IPS DF 4.7 (cell line): Measurements from ENCODE around the gene RGS6.
A peak's percentile ranks its signal among the peaks of the same experiment; 100 is the strongest.

Experiments used
- DNase-seq: peaks from one replicate; pipeline ENCODE4 v3.0.0-alpha.2; 2013; ENCODE audit warnings: low spot score; ENCODE audit errors: extremely low read depth

RGS6 gene

GRCh38 chr14:72401101-72401625, 468.9 kb downstream of the RGS6 start:
- DNase-seq, result no peak

- no peak for DNase-seq
These were observed 469.6 kb downstream of the RGS6 start for GRCh38 chr14:72401632-72402376.

- no peak for DNase-seq
These were observed 470.1 kb downstream of the RGS6 start for GRCh38 chr14:72402377-72402772.

DNA sequence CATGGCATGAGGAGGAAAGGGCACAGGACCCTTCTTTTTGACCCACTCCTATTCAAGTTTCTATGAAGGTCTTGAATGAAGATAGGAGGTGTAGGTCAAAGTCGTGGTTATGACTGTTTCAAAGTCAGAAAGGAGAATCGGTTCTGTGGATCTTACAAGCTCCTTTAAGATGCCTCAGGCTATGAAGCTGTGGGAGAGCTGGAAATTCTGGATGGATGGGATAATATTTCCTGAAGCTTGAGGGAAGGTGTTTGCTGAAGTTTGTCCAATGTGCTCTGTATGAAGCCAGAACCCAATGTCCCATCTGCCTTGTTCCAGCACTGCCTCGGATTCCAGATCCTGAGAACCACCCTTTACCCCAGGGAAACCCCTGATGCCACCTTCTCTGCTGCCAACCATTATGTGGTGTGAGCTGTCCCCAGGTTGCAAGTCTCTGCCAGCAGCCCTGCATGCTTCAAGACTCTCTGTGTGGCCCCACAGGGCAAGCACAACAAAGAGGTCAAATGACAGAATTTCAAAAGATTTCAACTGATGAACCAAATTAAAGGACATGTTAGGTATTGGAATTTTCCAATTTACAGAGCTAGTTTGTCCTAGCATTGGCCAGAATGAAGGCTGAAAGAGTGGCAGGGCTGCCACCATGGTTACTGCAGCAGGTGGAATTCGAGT, 472.0 kb downstream of the RGS6 start:
- DNase-seq, result no peak

GRCh38 chr14:72404998-72405397, 472.8 kb downstream of the RGS6 start:
- DNase-seq, result no peak

GRCh38 chr14:72408020-72408419, 475.8 kb downstream of the RGS6 start:
- DNase-seq, result no peak

DNA sequence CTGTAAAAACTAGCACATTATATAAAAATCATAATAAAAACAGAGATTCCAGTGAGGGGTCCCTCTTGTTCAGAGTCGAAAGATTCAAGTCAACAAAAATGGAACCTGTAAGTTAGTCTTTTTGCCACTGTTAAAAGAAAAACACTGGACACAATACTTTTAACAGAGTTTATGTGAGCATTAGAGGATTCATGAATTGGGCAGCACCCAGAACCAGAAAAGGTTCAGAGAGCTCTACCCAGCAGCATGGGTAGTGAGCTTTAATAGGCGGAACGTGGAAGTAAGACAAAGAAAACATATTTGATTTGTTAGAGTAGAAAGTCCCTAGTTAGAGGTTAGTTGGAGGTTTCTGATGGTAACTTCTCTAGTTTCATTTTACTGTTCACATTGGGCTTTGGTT, 476.8 kb downstream of the RGS6 start:
- no peak for DNase-seq

- DNase-seq, result no peak
These were observed 484.0 kb downstream of the RGS6 start for GRCh38 chr14:72416081-72416849.

DNA sequence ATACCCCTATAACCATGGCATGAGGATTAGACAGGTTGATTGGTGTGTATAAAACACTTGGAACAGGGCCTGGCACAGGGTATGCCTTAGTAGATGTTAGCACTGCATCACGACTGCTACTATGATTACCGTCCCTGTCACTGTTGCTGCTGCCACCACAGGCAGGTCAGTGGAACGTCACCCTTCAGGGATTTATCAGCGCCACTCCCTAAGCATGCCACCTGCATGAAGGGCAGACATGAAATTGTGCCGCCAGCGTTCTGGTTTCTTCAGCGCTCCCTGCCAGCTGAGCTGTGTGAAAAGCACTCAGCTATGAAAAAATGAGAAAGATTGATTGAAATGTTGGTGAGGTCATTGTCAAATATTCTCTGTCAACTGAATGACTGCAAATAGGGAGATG, 484.7 kb downstream of the RGS6 start:
- DNase-seq, result no peak

DNA sequence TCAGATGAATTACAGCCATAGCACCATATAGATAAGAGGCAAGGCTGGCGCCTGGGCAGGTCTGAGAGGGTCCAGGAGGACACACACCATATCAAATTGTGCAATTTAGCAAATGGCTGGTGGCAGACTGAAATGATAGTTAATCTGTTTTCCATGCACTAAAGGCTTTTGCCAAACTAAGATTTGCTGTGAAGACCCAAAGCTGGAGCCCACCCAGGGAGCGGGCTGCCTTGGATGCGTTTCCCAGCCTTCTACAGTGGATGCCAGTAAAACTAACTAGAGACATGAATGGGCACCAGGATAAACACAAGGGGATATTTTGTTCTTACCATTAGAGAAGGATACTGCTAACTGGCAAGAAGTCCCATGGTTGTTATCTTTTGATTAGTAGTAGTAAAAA, 486.6 kb downstream of the RGS6 start:
- no peak for DNase-seq

- no peak for DNase-seq
These were observed 487.1 kb downstream of the RGS6 start for GRCh38 chr14:72419226-72419775.

- peak; percentile 53 for DNase-seq
These were observed 488.7 kb downstream of the RGS6 start for GRCh38 chr14:72420749-72421474.

DNA sequence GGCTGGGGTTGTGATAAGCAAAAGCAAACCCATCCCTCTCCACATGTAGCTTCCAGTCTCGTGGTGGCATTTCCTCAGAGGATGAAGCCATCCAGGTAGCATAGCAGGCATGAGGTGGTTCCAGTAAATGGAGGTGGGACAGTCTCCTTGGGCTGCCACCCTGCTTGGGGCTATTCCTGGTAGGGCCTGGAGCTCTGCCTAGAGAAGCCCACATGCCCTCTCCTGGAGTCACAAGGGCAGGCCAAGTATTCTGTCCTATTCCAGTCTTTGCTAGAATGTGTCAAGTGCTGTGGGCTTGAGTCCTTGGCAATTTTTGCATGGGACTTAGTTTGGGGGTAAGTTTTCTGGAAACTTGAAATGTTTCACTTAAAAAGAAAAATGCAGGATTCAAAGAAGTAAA, 491.7 kb downstream of the RGS6 start:
- DNase-seq, result no peak

- DNase-seq, result no peak
These were observed 498.2 kb downstream of the RGS6 start for GRCh38 chr14:72430457-72430856.

- no peak for DNase-seq
These were observed 500.5 kb downstream of the RGS6 start for GRCh38 chr14:72432748-72433147.

DNA sequence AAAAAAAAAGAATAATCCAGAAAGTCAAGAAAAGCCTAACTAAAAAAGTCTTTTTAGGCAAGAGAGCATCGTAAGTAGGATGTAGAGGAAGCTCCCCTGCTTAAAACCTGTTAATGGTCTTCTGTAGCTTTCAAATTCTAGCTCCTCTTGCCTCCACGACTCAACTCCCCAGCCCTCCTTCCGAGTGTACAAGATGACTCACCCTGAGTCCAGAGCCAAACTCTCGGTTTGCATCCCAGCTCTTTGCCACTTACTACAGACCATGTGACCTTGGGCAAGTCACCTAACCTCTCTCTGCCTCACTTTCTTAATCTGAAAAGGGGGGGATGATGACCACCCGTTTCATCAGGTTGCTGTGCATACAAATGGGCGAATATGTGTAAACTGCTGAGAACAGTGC, 501.3 kb downstream of the RGS6 start:
- DNase-seq, result no peak

GRCh38 chr14:72434856-72435255, 502.6 kb downstream of the RGS6 start:
- DNase-seq, result no peak

GRCh38 chr14:72439707-72440106, 507.5 kb downstream of the RGS6 start:
- DNase-seq, result no peak

- no peak for DNase-seq
These were observed 511.0 kb downstream of the RGS6 start for GRCh38 chr14:72443256-72443655.

GRCh38 chr14:72443991-72444441, 511.8 kb downstream of the RGS6 start:
- DNase-seq, result no peak

DNA sequence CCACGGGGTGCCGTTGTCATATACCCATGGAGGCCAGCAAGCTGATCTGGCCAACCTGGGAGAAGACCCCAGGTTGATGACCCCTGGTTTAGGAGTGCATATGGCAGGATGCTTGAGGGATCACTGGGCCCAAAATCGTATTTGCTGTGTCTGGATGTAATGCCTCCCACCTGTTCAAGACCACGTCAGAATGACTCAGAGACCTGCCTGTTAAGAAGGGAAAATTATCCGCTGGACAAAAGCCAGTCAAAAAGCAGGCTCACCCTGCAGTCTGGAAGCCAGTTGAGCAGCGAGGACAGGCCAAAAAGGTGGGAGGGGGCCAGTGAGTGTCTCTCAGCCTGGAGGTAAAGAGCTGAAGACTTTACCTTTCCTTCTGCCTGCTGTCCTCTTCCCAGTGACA, 512.5 kb downstream of the RGS6 start:
- DNase-seq, result no peak
